ENCODE measurements around the gene FAM120A.

DNA sequence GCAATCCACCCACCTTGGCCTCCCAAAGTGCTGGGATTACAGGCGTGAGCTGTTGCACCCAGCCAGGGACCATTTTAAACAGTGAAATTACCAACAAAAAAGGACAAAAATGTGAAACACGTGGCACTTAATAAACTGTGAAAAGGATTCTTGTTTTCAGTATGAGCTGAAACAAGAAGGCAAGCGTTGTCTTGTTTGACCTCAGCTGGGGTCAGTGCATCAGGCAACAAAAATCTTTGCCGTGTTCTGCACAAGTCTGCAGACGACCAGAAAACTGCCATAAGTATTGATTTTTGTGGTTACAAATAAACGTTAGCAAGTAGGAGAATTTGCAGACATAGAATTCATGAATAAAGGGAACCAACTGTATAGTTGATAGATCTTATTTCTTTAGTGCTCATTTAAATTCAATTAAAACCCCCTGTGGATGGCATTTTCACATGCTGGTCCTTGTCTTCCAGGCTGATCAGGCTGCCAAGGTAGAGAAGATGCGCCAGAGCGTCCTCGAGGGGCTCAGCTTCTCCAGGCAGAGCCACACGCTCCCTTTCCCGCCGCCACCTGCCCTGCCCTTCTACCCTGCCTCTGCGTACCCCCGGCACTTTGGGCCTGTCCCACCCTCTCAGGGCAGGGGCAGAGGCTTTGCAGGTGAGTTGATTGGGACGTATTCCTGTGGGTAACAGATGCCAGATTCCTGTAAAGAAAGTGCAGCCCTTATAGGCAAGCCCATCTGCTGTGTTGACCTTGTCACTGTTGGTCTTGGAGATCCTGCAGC lies 106.1 kb downstream of the FAM120A start:
- TF ChIP-seq, protein P1, sequence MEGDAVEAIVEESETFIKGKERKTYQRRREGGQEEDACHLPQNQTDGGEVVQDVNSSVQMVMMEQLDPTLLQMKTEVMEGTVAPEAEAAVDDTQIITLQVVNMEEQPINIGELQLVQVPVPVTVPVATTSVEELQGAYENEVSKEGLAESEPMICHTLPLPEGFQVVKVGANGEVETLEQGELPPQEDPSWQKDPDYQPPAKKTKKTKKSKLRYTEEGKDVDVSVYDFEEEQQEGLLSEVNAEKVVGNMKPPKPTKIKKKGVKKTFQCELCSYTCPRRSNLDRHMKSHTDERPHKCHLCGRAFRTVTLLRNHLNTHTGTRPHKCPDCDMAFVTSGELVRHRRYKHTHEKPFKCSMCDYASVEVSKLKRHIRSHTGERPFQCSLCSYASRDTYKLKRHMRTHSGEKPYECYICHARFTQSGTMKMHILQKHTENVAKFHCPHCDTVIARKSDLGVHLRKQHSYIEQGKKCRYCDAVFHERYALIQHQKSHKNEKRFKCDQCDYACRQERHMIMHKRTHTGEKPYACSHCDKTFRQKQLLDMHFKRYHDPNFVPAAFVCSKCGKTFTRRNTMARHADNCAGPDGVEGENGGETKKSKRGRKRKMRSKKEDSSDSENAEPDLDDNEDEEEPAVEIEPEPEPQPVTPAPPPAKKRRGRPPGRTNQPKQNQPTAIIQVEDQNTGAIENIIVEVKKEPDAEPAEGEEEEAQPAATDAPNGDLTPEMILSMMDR (IDR thresholded peaks at IDR 0.05), result no peak
- TF ChIP-seq POLR2AphosphoS5 (IDR thresholded peaks at IDR 0.05), result no peak
- TF ChIP-seq POLR2A (IDR thresholded peaks at IDR 0.05; ENCODE audit: low read depth), result no peak

Data from esophagus muscularis mucosa (tissue), 3 donors.